ENCODE results near the gene FRRS1L.

- TF ChIP-seq EP300 (IDR thresholded peaks at IDR 0.05; ENCODE audit: borderline replicate concordance), result no peak
- no peak for TF ChIP-seq TAF1 (IDR thresholded peaks at IDR 0.05; ENCODE audit: low read depth)
- TF ChIP-seq, protein P1, sequence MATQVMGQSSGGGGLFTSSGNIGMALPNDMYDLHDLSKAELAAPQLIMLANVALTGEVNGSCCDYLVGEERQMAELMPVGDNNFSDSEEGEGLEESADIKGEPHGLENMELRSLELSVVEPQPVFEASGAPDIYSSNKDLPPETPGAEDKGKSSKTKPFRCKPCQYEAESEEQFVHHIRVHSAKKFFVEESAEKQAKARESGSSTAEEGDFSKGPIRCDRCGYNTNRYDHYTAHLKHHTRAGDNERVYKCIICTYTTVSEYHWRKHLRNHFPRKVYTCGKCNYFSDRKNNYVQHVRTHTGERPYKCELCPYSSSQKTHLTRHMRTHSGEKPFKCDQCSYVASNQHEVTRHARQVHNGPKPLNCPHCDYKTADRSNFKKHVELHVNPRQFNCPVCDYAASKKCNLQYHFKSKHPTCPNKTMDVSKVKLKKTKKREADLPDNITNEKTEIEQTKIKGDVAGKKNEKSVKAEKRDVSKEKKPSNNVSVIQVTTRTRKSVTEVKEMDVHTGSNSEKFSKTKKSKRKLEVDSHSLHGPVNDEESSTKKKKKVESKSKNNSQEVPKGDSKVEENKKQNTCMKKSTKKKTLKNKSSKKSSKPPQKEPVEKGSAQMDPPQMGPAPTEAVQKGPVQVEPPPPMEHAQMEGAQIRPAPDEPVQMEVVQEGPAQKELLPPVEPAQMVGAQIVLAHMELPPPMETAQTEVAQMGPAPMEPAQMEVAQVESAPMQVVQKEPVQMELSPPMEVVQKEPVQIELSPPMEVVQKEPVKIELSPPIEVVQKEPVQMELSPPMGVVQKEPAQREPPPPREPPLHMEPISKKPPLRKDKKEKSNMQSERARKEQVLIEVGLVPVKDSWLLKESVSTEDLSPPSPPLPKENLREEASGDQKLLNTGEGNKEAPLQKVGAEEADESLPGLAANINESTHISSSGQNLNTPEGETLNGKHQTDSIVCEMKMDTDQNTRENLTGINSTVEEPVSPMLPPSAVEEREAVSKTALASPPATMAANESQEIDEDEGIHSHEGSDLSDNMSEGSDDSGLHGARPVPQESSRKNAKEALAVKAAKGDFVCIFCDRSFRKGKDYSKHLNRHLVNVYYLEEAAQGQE (IDR thresholded peaks at IDR 0.05; ENCODE audit: low read depth), result no peak
- no peak for TF ChIP-seq FOXM1 (IDR thresholded peaks at IDR 0.05; ENCODE audit: borderline replicate concordance, low read depth)
Observed at GRCh38 chr9:109129470-109130197, 37.4 kb downstream of the FRRS1L start.

All from Ishikawa (cell line).